ENCODE measurements around the gene C4orf50.

The C4orf50 gene

DNA sequence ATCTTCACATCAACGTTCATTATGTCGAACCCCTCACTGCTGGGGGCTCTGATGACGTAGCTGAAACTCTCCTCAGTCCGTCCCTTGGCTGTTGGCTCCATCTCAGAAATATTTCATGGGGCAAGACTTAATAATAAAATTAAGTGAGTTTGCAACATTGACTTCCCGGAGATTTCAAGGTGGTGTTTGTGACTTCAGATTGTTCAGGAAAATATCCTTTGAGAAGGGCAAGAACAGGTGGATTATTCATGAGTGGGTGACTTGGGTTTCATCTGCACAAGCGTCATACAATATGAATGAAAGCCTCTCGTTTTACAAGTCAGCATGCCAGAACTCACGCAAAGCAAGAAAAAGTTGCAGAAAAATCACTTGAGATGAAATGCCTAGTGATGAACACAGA, at the start of gene C4orf50:
C4orf50 (minus strand) TSS at position 101 of the 400 bp plus-strand sequence.
- DNase-seq (ENCODE audit: low spot score), result no peak

DNA sequence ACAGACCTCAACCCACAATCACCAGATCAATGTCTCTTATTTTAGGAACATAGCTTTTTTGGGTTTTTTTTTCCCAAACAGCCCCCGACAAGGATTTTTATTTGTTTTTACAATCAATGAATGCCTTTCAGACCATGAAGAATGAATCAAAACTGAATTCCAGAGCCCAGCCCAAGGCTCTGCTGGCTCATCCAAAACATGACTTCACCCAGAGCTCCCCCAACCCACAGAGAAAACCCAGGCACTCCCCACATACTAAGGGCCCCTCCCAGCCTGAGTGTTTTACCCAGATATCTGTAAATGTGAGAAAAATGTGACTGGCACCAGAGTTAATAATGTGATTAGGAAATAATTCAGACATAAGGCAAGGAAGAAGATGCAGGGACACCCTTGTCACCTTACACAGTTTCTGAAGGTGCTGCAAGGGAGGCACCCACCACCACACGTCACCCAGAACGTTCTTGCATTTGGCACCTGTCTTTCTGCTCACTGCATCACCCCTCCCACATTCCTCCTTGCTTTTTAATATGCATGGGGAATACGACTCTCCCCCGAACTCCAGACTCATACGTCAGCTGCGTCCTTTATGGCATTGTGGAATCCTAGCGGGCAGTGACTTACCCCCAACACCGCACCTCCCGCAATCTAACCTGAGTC, 47.8 kb upstream of the C4orf50 start:
- DNase-seq (ENCODE audit: low spot score), result no peak

DNA sequence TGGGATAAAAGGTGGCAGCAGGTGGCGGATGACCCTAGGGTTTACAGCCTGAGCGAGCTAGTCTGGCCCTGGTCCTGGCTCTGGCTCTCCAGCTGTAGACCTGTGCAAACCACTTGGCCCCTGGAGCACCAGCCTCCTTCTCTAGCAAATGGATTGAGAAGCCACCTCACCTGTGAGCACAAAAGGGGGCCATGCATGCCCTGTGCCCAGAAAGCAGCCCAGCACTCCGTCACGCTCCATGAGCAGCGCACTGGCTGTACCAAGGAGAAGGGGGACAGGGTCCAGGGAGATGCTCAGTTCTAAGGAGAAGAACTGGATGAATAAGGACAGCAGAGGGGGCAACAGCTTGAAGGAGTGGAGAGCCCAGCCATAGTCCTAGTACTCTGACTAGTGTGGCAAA, 46.9 kb upstream of the C4orf50 start:
- DNase-seq (ENCODE audit: low spot score), result no peak

DNA sequence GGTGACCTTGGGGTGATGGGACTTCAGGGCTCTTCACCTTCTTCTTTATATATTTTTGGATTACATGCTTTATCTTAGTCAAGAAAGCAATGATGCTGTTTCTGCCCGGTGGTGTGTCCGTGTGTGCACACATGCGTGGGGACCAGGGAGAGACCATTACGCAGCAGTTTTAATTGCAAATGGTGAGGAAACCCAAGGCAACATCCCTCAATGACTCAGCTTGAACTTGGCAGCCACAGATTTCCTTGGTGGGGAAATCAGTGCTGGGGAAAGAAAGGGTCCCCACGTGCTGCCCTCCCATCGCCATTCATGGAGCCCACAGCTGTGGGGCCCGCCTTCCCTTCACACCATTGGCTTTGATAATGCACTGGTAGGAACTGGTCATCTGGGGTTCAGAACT, 46.2 kb upstream of the C4orf50 start:
- DNase-seq (ENCODE audit: low spot score), result no peak

DNA sequence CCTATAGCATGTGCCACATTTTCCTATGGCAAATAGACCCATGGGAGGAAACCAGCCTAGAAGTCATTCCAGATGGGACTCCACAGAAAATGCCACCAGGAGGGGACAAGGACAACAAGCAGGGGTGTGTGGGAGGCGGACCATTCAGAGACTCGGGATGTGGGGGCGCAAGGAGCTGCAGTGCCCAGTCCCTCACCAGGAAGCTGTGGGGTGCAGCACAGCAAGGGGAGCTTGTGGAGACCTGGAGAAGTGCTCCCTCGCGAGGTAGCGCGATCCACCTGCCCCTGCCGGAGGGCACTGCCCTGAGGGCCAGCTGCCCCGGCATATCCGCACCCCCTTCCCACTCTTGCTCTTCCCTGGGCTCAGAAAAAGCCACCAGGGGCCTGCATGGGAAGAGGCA, 45.5 kb upstream of the C4orf50 start:
- DNase-seq (ENCODE audit: low spot score), result no peak

DNA sequence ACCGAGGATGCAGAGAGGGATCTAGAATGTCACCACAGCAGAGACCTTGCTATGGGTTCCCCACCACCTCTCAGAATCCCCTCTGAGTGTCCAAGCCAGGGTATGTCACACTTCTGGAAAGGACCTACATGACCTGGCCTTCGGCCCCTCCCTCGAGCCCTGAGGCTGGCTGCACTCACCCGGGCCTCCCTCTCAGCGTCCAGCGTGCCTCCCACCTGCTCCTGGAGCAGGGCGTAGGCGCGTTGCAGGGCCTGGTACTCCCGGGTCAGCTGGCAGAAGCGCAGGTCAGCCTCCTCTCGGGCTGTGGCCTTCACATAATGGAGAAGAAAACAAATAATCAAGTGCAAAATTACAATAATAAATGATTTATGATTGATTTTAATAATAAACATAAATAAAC, 43.9 kb upstream of the C4orf50 start:
- no peak for DNase-seq (ENCODE audit: low spot score)

DNA sequence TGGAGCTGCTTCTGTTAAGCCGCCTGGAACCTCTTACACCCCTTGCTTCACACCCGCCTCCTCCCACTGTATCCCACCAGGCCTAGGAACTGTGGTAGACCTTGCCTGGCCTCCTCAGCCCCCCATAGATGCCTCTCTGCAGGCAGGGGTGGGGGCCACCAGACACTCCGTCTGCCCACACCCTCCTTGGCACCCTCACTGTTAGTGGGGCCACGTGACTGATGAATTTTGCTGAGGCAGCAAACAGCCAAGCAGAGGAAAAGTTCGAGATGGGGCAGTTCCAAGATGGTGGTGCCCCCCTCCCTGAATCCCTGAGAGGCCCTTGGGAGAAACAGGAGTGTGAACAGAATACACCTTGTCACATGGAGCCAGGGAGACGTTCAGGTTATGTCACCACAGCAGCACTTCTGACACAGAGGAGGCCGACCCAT, 41.2 kb upstream of the C4orf50 start:
- no peak for DNase-seq (ENCODE audit: low spot score)

DNA sequence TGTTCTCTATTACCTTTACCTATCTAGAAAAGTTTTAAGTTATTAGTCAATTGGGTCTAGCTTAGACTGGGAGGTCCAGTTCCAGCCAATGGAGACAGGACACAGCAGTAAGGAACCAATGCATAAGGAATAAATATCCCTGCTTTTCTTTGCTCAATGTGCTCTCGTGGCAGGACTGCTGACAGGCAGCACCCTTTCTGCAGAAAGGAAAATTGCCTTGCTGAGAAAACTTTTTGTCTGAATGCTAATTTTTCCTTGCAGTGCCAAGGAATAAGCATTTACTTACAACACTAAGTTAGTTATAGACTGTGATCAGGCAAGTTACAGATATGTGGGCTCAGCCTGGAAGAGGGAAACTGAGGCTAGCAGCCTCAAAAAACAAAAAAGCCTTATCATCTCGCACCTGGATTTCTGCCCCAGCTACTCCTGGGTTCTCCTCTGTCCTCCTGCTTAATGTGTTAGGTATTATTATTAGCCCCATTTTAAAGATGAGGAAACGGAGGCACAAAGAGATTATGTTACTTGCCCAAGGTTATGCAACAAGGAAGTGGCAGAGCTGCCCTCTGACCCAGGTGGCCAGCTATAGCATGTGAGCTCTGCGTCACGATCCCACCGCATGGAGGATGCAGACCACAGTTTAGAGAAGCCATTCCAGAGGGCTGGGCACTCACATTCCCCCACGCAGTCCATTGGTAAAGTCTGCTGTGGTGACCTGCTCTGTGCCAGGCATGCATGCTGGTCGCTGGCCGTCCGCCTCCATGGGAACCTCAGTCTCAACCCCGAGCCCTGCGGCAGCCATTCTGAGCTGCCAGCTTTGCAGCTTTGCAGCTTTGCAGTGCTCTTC, 40.5 kb upstream of the C4orf50 start:
- no peak for DNase-seq (ENCODE audit: low spot score)

DNA sequence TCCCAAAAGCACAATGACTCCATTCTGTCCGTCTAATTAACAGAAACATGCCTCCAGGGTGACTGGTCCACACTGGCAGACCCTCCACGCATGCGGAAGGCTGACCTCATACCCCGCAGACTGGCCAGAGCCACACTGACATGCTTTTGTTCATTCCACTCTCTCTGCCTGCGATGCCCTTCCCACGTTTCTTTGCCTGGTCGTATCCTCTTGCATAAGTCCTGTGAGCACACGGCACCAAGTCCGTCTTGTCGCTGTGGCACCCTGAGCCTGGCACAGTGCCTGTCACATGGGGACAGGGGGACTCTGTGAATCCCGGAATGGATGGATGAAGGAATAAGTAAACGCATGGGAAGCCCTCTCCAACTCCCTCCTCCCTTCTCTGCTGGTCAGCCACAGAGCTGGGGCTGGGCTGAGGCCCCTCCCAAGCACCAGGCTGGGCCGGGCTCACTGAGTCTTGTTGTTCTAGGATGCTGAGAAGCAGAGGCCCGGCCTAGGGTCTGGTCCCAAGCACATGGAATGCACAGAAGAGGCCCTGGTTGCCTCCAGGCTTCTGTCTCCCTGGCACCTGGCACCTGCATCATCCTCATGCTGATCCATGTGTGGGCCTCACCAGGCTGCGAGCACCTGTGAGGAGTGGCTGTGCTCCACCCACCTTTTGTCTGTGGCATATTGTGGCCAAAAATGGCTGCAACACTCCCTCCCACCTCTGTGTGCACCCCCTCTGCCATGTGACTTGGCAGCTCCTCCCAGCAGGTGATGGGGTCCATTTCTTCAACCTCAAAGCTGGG, 38.9 kb upstream of the C4orf50 start:
- no peak for DNase-seq (ENCODE audit: low spot score)

DNA sequence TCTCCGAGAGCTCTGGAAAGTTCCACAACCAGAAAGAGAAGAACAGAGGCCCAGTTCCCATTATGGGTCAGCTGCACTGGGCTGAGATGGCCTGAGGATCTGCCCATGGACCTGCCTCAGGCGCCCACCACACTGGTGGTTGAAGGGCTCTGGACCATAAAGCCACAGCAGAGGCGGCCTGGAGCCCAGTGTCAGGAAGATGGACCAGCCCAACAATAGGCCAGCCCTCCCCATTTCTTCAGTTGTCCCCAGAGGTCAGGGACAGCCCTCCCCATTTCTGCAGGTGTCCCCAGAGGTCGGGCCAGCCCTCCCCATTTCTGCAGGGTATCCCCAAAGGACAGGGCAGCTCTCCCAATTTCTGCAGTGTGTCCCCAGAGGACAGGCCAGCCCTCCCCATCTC, 37.2 kb upstream of the C4orf50 start:
- DNase-seq (ENCODE audit: low spot score), result no peak

DNA sequence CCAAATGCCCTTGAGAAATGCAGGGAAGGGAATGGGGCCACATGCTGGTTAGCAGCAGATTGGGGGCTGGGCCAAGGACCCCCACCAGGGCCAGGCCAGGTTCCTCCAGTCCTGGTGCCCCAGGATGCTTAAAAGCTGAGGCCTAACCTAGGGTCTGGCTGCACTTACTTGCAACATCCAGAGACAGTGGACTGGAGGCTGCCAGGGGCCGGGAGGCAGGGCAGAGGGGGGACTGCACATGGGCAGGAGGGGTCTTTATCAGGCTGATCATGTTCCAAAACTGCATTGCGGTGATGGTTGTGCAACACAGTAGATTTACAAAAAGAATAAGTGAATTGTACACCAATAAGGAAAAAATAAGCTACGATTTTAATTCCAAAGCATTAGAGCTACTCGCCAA, 36.8 kb upstream of the C4orf50 start:
- DNase-seq (ENCODE audit: low spot score), result no peak

DNA sequence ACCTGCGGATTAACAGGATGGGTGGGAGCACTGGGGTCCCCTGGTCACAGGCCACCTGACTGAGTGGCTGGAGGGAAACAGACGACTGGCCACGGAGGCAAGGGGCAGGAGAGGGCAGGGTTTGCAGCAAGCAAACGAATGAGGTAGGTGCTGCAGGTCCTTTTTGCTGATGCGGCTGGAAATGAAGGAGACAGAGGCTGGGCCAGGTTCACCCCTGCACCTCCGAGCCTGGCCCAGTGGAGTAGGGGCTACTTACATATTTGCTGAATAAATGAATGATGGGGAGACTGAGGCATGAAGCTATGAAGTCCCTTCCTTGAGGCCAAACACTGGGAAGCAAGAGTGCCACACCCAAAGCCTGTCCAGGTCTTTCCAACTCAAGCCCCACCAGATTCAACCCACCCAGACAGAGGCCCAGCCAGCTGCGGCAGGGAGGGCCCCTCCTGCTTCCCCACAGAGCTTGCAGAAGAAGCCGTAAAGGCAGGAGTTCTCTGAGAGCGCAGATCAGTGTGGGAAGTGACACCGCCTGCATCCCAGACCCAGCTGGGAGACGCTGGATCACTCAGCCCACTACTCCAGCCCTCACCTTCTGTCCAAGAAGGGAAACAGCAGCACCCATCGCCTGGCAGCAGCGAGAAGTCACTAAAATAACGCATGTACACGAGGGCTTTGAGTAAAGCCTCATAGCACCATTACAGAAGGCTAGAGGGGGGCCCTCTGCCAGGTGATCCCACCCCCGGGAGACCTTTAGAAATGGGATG, 36.1 kb upstream of the C4orf50 start:
- no peak for DNase-seq (ENCODE audit: low spot score)

DNA sequence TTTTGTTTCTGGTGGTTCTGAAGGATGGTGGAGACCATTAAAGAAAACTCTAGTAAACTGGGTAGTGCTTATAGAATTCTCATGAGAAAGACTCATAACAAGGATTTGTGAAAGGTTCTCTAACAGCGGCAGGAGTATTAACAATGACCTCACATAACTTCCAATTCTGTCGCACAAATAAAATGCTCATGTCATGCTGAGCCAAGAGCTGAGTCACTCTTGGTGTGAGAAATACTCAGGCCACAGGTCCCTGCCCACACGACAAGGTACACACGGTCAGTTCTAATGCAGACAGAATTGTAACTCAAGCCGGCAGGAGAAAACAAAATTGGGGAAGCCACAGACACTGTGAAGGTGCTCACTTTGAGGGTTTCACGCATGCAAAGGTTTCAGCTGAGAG, 34.4 kb upstream of the C4orf50 start:
- DNase-seq (ENCODE audit: low spot score), result no peak

DNA sequence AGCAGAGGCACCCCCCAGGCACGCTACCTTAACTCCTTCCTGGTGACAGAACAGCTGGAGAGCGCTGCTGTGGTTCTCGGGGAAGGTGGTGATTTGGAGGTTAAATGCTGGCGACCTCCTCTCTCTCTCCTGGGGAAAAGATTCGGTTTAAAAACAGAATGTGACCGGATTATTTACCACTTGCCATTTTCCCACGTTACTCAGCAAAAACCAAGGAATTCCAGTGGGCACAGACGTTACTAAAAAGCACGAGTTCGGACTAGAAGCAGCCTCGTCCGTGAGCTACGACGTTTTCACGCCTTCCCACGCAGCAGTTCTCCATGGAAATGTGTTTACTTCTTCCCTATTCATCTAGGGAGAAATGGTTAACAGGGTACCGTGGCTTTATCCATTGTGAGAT, 32.3 kb upstream of the C4orf50 start:
- no peak for DNase-seq (ENCODE audit: low spot score)

DNA sequence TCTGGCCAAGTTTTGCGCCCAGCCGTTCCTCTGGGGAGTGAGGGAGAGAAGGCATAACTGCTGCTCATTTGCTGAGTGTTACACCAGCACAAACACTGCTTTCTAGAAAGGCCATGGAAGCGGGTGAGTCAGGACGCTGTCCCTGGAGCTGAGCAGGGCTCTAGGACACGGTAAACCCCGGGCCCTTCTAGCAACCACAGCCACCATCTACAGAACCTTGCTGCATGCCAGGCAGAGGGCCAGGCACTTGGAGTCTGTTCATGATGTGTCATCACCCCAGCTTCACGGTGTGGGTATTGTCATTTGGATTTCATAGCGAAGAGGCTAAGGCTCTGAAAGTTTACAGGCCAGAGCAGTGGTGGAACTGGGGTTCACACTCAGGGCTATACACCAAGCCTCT, 31.8 kb upstream of the C4orf50 start:
- no peak for DNase-seq (ENCODE audit: low spot score)

DNA sequence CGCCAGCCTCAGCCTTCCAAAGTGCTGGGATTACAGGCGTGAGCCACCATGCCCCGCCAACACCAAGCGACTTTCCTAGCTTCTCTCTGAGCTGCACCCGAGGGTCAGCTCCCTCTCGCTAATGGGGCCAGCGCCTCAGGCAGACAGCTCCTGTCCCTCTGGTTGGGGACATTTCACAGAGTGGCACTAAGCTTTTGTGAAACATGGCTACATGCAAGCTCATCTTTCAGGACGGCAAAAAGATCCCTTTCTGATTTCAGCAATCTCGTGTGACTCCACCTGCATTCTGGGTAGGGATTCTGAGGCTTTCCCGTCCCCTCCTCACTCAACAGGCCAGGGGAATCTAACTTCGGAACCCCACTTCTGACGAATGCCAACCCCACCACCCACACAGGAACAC, 31.0 kb upstream of the C4orf50 start:
- no peak for DNase-seq (ENCODE audit: low spot score)

DNA sequence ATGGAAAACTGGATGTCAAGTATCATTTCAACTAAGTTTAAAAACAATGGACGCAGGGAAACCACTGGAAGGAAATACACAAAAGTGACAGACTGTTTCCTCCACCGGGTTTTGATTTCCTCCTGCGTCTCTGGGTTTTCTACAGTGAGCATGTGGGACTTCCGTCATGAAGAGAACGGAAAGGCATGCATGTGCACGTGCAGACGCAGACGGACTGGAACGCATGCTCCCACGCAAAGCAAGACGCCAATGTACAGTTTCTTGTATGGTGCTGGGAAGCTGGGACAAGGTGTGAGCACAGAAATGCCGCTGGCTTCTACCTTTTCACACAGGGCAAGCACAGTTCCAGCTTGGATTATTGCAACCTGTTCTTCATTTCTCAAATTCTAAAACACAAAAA, 30.3 kb upstream of the C4orf50 start:
- no peak for DNase-seq (ENCODE audit: low spot score)

DNA sequence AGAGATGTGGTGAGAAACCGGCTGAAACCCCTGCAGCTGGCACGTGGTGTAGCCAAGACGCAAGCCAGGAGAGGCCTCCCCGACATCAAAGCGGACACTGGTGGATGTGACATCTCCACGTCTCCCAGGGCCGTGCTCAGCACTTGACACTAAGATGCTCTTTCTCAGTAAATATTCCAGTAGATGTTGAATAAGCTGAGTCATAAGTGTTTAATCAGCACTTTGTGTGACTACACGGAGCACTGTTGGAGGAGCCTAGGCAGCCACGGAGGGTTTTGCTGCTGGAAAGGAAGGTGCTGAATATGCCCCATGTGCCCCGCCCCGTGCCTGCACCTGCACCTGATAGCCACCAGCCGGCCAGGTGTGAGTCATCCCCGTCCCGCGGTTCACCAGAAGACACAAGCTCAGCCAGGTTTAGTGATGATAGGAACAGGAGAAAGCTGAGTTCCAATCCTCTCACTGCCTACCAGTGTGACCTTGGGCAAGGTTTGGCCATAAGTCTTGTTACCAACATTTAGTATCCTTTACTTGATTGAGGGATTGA, 29.0 kb upstream of the C4orf50 start:
- DNase-seq (ENCODE audit: low spot score), result no peak

DNA sequence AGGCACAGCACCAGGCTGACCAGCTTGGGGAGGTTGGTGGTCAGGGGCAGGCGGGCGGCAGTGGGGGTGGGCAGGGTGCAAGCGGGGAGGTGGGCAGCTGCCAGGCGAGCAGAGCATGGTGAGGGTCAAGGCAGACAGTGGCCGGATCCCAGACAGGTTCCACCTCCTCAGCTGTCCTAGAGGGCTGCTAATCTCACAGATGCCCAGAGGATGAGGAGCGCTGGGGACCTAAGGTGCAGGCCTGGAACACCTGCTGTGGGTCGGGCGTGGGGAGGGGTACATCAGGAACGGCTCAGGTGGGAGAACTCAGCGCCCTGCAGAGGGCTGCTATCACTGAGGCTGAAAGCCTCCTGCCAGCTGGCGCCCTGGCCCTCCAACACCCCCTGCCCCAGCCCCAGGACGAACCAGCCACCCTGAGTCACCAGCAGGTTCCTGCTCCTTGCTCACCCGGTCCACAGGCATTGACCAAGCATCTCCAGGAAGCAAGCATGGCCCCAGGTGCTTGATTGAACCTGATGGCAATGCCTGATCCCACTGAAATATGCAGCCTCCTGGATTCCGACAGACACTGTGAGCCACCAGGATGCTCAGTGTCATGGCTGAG, 28.4 kb upstream of the C4orf50 start:
- DNase-seq (ENCODE audit: low spot score), result no peak

DNA sequence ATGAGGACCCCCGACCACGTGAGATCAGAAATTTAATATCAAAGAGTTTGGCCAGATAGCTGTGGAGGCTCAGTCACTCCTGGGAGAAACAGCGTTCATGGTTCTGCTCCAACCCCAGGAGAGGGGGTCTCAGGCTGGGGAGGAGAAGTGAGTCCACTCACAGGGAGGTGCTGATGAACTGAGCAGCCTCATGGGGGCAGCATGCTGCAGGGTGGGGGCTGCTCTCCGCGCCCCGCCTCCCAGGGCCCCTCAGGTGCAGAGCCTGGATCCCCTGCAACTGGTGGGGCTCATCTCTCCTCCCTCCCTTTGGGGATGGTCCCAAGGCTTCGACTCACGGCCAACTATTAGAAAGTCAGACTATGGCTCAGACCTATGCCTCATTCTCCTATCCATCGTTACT, 26.6 kb upstream of the C4orf50 start:
- DNase-seq (ENCODE audit: low spot score), result no peak

DNA sequence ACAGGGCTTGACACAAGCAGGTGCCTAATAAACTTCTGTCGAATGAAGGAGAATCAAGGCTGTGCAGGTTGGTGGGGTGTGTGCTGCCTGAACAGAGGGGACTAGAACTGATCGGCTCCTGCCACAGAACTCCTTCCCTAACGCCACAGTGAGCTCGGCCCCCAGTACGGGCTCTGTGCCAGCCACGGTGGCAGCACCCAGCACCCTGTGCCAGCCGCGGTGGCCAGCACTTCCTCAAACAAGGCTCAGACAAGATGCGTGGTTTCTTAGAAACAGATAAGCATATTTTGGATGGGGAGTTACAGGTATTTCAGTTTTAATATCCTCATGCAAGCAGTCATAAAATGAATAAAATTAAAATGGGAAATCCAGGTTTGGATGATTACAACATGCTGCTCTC, 26.0 kb upstream of the C4orf50 start:
- DNase-seq (ENCODE audit: low spot score), result no peak

Measured in left forelimb (tissue), 1 donor.